Stimulated activated naive B cell treated with anti-CD40 and anti-IgM and Interleukin-4, amounts not matched to agents 10 μg/mL and 1 μg/mL and 100 μg/mL, for 72 hours (primary cell): ENCODE data around the gene CD300A.
A peak's percentile ranks its signal among the peaks of the same experiment; 100 is the strongest.

Experiments used
- ATAC-seq, 2 donors: fragments of 150-1000 bp; cut with Tn5 transposase; replicated peaks; 2 replicates each; pipeline ENCODE4 v1.10.0; 2021; ENCODE audit warnings: moderate library complexity in 1 of 2
- DNase-seq: peaks from one replicate; pipeline ENCODE4 v3.0.0; 2021
- H3K27ac Mint-ChIP-seq: one replicate; pipeline ENCODE4 v1.8.0; 2022; ENCODE audit warnings: mild to moderate bottlenecking, mixed read lengths
- H3K27me3 Mint-ChIP-seq, 2 donors: one replicate each; pipeline ENCODE4 v1.8.0; 2022; ENCODE audit warnings: mixed read lengths in 2 of 2
- H3K36me3 Mint-ChIP-seq, 2 donors: one replicate each; pipeline ENCODE4 v1.8.0; 2022; ENCODE audit warnings: mixed read lengths in 2 of 2, mild to moderate bottlenecking in 1 of 2
- H3K4me1 Mint-ChIP-seq, 2 donors: one replicate each; pipeline ENCODE4 v1.8.0; 2022; ENCODE audit warnings: mixed read lengths in 2 of 2, mild to moderate bottlenecking in 1 of 2
- H3K4me3 Mint-ChIP-seq, 2 donors: one replicate each; pipeline ENCODE4 v1.8.0; 2022; ENCODE audit warnings: mild to moderate bottlenecking in 2 of 2, mixed read lengths in 2 of 2, moderate library complexity in 1 of 2
- H3K9me3 Mint-ChIP-seq, 2 donors: one replicate each; pipeline ENCODE4 v1.8.0; 2022; ENCODE audit warnings: mixed read lengths in 2 of 2, mild to moderate bottlenecking in 1 of 2

Gene CD300A

GRCh38 chr17:74444406-74444805 lies 22.0 kb upstream of the CD300A start:
- Mint-ChIP-seq H3K27me3 (peaks cover 12 to 13% of the 10 kb centered on the region in 2 donors), H3K4me1 (peaks cover 22 to 52% of the 10 kb centered on the region in 2 donors), H3K9me3 (peaks cover 5 to 6% of the 10 kb centered on the region in 2 donors), H3K36me3 (peaks cover 18 to 20% of the 10 kb centered on the region in 2 donors), H3K27ac (no peak overlapping the region), H3K4me3 (no peak overlapping the region)
- no peak for ATAC-seq
- no peak for DNase-seq

- no peak for DNase-seq
- peaks cover 13 to 16% of the 10 kb centered on the region in 2 donors for H3K36me3 Mint-ChIP-seq
- peaks cover 20 to 48% of the 10 kb centered on the region in 2 donors for H3K4me1 Mint-ChIP-seq
- H3K27me3 Mint-ChIP-seq = peaks cover 19 to 21% of the 10 kb centered on the region in 2 donors
- H3K4me3 Mint-ChIP-seq = no peak overlapping the region
- H3K27ac Mint-ChIP-seq = no peak overlapping the region
- peaks cover under 1 to 3% of the 10 kb centered on the region in 2 donors for H3K9me3 Mint-ChIP-seq
- ATAC-seq = no peak
These were observed 21.3 kb upstream of the CD300A start for GRCh38 chr17:74445158-74445557.

GRCh38 chr17:74446551-74447500 lies 19.6 kb upstream of the CD300A start:
- Mint-ChIP-seq H3K4me3 (peak overlapping the region in 1 of 2 donors; percentile 61), H3K27me3 (peaks cover 21 to 28% of the 10 kb centered on the region in 2 donors), H3K27ac (no peak overlapping the region), H3K9me3 (peaks cover 0 to 1% of the 10 kb centered on the region in 2 donors), H3K4me1 (peaks cover 20 to 43% of the 10 kb centered on the region in 2 donors), H3K36me3 (peaks cover 7 to 9% of the 10 kb centered on the region in 2 donors)
- no peak for DNase-seq
- peak; percentile 64 to 65 for ATAC-seq

GRCh38 chr17:74447628-74448159 lies 18.7 kb upstream of the CD300A start:
- Mint-ChIP-seq H3K27ac (no peak overlapping the region), H3K36me3 (peaks cover 3 to 4% of the 10 kb centered on the region in 2 donors), H3K9me3 (no peaks in the 10 kb centered on the region)

GRCh38 chr17:74448756-74449155 lies 17.7 kb upstream of the CD300A start:
- Mint-ChIP-seq H3K4me3 (no peak overlapping the region), H3K36me3 (peaks cover 3% of the 10 kb centered on the region in 2 donors), H3K27me3 (peaks cover 31 to 46% of the 10 kb centered on the region in 2 donors), H3K9me3 (no peaks in the 10 kb centered on the region), H3K4me1 (peaks cover 15 to 31% of the 10 kb centered on the region in 2 donors), H3K27ac (no peak overlapping the region)
- no peak for DNase-seq
- no peak for ATAC-seq

More at GRCh38 chr17:74447628-74448159, 18.7 kb upstream of the CD300A start:
- ATAC-seq (no peak), DNase-seq (no peak)
- no peak overlapping the region for H3K4me3 Mint-ChIP-seq
- peaks cover 16 to 38% of the 10 kb centered on the region in 2 donors for H3K4me1 Mint-ChIP-seq
- H3K27me3 Mint-ChIP-seq = peaks cover 27 to 37% of the 10 kb centered on the region in 2 donors

GRCh38 chr17:74449306-74449705 lies 17.1 kb upstream of the CD300A start:
- Mint-ChIP-seq H3K4me1 (peaks cover 12 to 26% of the 10 kb centered on the region in 2 donors), H3K4me3 (no peak overlapping the region), H3K27ac (no peak overlapping the region), H3K9me3 (no peaks in the 10 kb centered on the region), H3K27me3 (peaks cover 31 to 46% of the 10 kb centered on the region in 2 donors), H3K36me3 (peaks cover 3% of the 10 kb centered on the region in 2 donors)
- DNase-seq (no peak), ATAC-seq (no peak)

- no peak for ATAC-seq
- H3K4me3 Mint-ChIP-seq = no peak overlapping the region
- H3K9me3 Mint-ChIP-seq = no peaks in the 10 kb centered on the region
- no peak for DNase-seq
- H3K4me1 Mint-ChIP-seq = peaks cover 14 to 25% of the 10 kb centered on the region in 2 donors
- H3K36me3 Mint-ChIP-seq = peaks cover 3% of the 10 kb centered on the region in 2 donors
- peak overlapping the region; percentile 56 for H3K27ac Mint-ChIP-seq
- H3K27me3 Mint-ChIP-seq = peaks cover 31 to 46% of the 10 kb centered on the region in 2 donors
These were observed 16.7 kb upstream of the CD300A start for GRCh38 chr17:74449773-74450172.

- DNase-seq (no peak), ATAC-seq (no peak)
- Mint-ChIP-seq H3K4me1 (peaks cover 14 to 25% of the 10 kb centered on the region in 2 donors), H3K4me3 (no peak overlapping the region), H3K27me3 (peaks cover 31 to 46% of the 10 kb centered on the region in 2 donors), H3K27ac (no peak overlapping the region), H3K9me3 (no peaks in the 10 kb centered on the region), H3K36me3 (peaks cover 3% of the 10 kb centered on the region in 2 donors)
These were observed 16.2 kb upstream of the CD300A start for GRCh38 chr17:74450231-74450630.

- no peak overlapping the region for H3K4me3 Mint-ChIP-seq
- H3K36me3 Mint-ChIP-seq = peaks cover 3% of the 10 kb centered on the region in 2 donors
- peaks cover 30 to 46% of the 10 kb centered on the region in 2 donors for H3K27me3 Mint-ChIP-seq
- peaks cover 14 to 22% of the 10 kb centered on the region in 2 donors for H3K4me1 Mint-ChIP-seq
- no peaks in the 10 kb centered on the region for H3K9me3 Mint-ChIP-seq
- no peak overlapping the region for H3K27ac Mint-ChIP-seq
- DNase-seq (no peak), ATAC-seq (no peak)
These were observed 15.5 kb upstream of the CD300A start for GRCh38 chr17:74450925-74451403.

- Mint-ChIP-seq H3K4me3 (no peak overlapping the region), H3K27me3 (peaks cover 32 to 45% of the 10 kb centered on the region in 2 donors), H3K27ac (no peak overlapping the region)
These were observed 14.9 kb upstream of the CD300A start for GRCh38 chr17:74451557-74451956.

GRCh38 chr17:74452033-74452840 lies 14.2 kb upstream of the CD300A start:
- no peak for DNase-seq
- Mint-ChIP-seq H3K27me3 (peaks cover 31 to 38% of the 10 kb centered on the region in 2 donors), H3K9me3 (no peaks in the 10 kb centered on the region), H3K4me3 (no peak overlapping the region), H3K4me1 (peaks cover 9% of the 10 kb centered on the region in 2 donors), H3K36me3 (peaks cover 0 to 3% of the 10 kb centered on the region in 2 donors), H3K27ac (no peak overlapping the region)
- ATAC-seq = no peak

More at GRCh38 chr17:74451557-74451956, 14.9 kb upstream of the CD300A start:
- Mint-ChIP-seq H3K36me3 (peaks cover 3% of the 10 kb centered on the region in 2 donors), H3K9me3 (no peaks in the 10 kb centered on the region), H3K4me1 (peaks cover 14 to 16% of the 10 kb centered on the region in 2 donors)
- DNase-seq (no peak), ATAC-seq (no peak)

- peaks cover 32 to 33% of the 10 kb centered on the region in 2 donors for H3K27me3 Mint-ChIP-seq
- no peaks in the 10 kb centered on the region for H3K36me3 Mint-ChIP-seq
- H3K9me3 Mint-ChIP-seq = no peaks in the 10 kb centered on the region
- H3K4me3 Mint-ChIP-seq = peak overlapping the region; percentile 29 to 46
- no peak for ATAC-seq
- DNase-seq = no peak
- H3K27ac Mint-ChIP-seq = peak overlapping the region; percentile 70
- peaks cover 11% of the 10 kb centered on the region in 2 donors for H3K4me1 Mint-ChIP-seq
These were observed 13.4 kb upstream of the CD300A start for GRCh38 chr17:74452841-74453661.

- ATAC-seq (peak; percentile 37 to 97), DNase-seq (no peak)
- Mint-ChIP-seq H3K27me3 (peaks cover 37 to 39% of the 10 kb centered on the region in 2 donors), H3K4me3 (peak overlapping the region; percentile 29 to 74), H3K4me1 (peaks cover 11% of the 10 kb centered on the region in 2 donors), H3K36me3 (no peaks in the 10 kb centered on the region), H3K9me3 (no peaks in the 10 kb centered on the region), H3K27ac (no peak overlapping the region)
These were observed 12.7 kb upstream of the CD300A start for GRCh38 chr17:74453665-74454196.
